CD14-positive monocyte (primary cell): ENCODE results near the gene ZNF778. TPM values are rescaled to one million over a fixed set of nuclear protein-coding genes. Genes with fewer than 3 reads are reported as not detected.

Experiments
- DNase-seq, 3 donors: peaks; one replicate each; pipeline ENCODE4 v3.0.0-alpha.2; 2011 to 2022
- H2AFZ ChIP-seq: 2 replicates; pipeline ENCODE4 v1.6.0; 2012; ENCODE audit warnings: mild to moderate bottlenecking, low read depth, low read length, inconsistent platforms; ENCODE audit not compliant: insufficient read depth, poor library complexity, severe bottlenecking
- H3K27ac ChIP-seq, 2 donors: 1 replicate in 1 of 2; 2 replicates in 1 of 2; pipeline ENCODE4 v1.5.1; 2012 to 2013; ENCODE audit warnings: low read length in 2 of 2, control low read depth in 1 of 2, inconsistent platforms in 1 of 2, low read depth in 1 of 2, mild to moderate bottlenecking in 1 of 2
- H3K27me3 ChIP-seq, 2 donors: one replicate each; pipeline versions ENCODE4 v1.6.0 to v1.6.1; 2011 to 2013; ENCODE audit warnings: low read length in 2 of 2; ENCODE audit not compliant: control insufficient read depth in 2 of 2, insufficient read depth in 2 of 2
- H3K36me3 ChIP-seq, 2 donors: replicated peaks in 1 of 2; 1 replicate in 1 of 2; 2 replicates in 1 of 2; pipeline versions ENCODE4 v1.5.1 to v1.6.1; 2012 to 2013; ENCODE audit warnings: low read length in 2 of 2, control low read depth in 1 of 2, inconsistent platforms in 1 of 2, mild to moderate bottlenecking in 1 of 2; ENCODE audit not compliant: insufficient read depth in 2 of 2, control insufficient read depth in 1 of 2
- H3K4me1 ChIP-seq, 2 donors: 1 replicate in 1 of 2; 2 replicates in 1 of 2; pipeline versions ENCODE4 v1.5.1 to v1.6.1; 2012 to 2013; ENCODE audit warnings: low read length in 2 of 2, control low read depth in 1 of 2, inconsistent platforms in 1 of 2, mild to moderate bottlenecking in 1 of 2, moderate library complexity in 1 of 2; ENCODE audit not compliant: insufficient read depth in 2 of 2, control insufficient read depth in 1 of 2
- H3K4me2 ChIP-seq: replicated peaks from 2 replicates; pipeline ENCODE3; 2012; ENCODE audit warnings: low read length, moderate library complexity, mild to moderate bottlenecking; ENCODE audit not compliant: poor library complexity, severe bottlenecking; ENCODE audit errors: extremely low read depth
- H3K4me3 ChIP-seq, 3 experiments: fragments of 200-600 bp in 1 of 3; sonication (generic) in 1 of 3; replicated peaks in 1 of 3; 1 replicate in 2 of 3; 2 replicates in 1 of 3; pipeline ENCODE4 v1.5.1; 2011 to 2013; ENCODE audit warnings: low read length in 3 of 3, mild to moderate bottlenecking in 3 of 3, control low read depth in 2 of 3, low read depth in 2 of 3, inconsistent platforms in 1 of 3, moderate library complexity in 1 of 3
- H3K79me2 ChIP-seq: 2 replicates; pipeline ENCODE4 v1.6.0; 2012; ENCODE audit warnings: mild to moderate bottlenecking, control low read depth, inconsistent platforms, low read length, moderate library complexity; ENCODE audit not compliant: insufficient read depth
- H3K9ac ChIP-seq: 2 replicates; pipeline ENCODE4 v1.6.0; 2017; ENCODE audit warnings: low read length, mild to moderate bottlenecking; ENCODE audit not compliant: insufficient read depth, poor library complexity, severe bottlenecking
- H3K9me3 ChIP-seq, 2 donors: replicated peaks in 1 of 2; 1 replicate in 1 of 2; 2 replicates in 1 of 2; pipeline versions ENCODE4 v1.5.1 to v1.6.1; 2012 to 2013; ENCODE audit warnings: low read length in 2 of 2, control low read depth in 1 of 2; ENCODE audit not compliant: control insufficient read depth in 1 of 2, insufficient read depth in 1 of 2
- H4K20me1 ChIP-seq: 2 replicates; pipeline ENCODE4 v1.6.0; 2012; ENCODE audit warnings: mild to moderate bottlenecking, low read length, control low read depth, moderate library complexity; ENCODE audit not compliant: insufficient read depth
- H3K27ac Mint-ChIP-seq, 7 donors: one replicate each; pipeline ENCODE4 v1.8.0; 2020; ENCODE audit warnings: mild to moderate bottlenecking in 7 of 7, mixed read lengths in 7 of 7, moderate library complexity in 6 of 7, inconsistent platforms in 2 of 7
- H3K27me3 Mint-ChIP-seq, 3 donors: one replicate each; pipeline ENCODE4 v1.8.0; 2021 to 2022; ENCODE audit warnings: low read depth in 3 of 3, mild to moderate bottlenecking in 3 of 3, mixed read lengths in 3 of 3, moderate library complexity in 3 of 3, inconsistent platforms in 1 of 3
- H3K36me3 Mint-ChIP-seq, 2 donors: one replicate each; pipeline ENCODE4 v1.8.0; 2020; ENCODE audit warnings: mixed read lengths in 2 of 2, inconsistent platforms in 1 of 2, mild to moderate bottlenecking in 1 of 2
- H3K4me1 Mint-ChIP-seq: one replicate; pipeline ENCODE4 v1.8.0; 2020; ENCODE audit warnings: mild to moderate bottlenecking, mixed read lengths
- H3K4me3 Mint-ChIP-seq, 2 donors: one replicate each; pipeline ENCODE4 v1.8.0; 2020; ENCODE audit warnings: mild to moderate bottlenecking in 2 of 2, mixed read lengths in 2 of 2, moderate library complexity in 1 of 2
- H3K9me3 Mint-ChIP-seq, 7 donors: one replicate each; pipeline ENCODE4 v1.8.0; 2020 to 2022; ENCODE audit warnings: mixed read lengths in 7 of 7, mild to moderate bottlenecking in 6 of 7, moderate library complexity in 6 of 7, inconsistent platforms in 2 of 7
- CTCF ChIP-seq: fragments of 200-600 bp; IDR thresholded peaks from one replicate; pipeline ENCODE4 v1.8.0; 2022; ENCODE audit warnings: antibody characterized with exemption, mild to moderate bottlenecking
- WGBS: methylation state at CpG from one replicate; pipeline ENCODE4 v1.1.5; 2013; ENCODE audit warnings: missing lambda C conversion rate; ENCODE audit not compliant: insufficient coverage; 5-methylcytosine and 5-hydroxymethylcytosine counted together
- intact Hi-C, 2 donors: fragments of 100-400 bp; cut with micrococcal nuclease; formaldehyde crosslinking; loops; one replicate each; pipeline versions ENCODE4 v1.15.0 to v1.15.1; 2023
- polyA plus RNA-seq, 3 donors: library from polyadenylated mRNA; depleted of rRNA in 1 of 3; unstranded in 2 of 3; stranded (reverse) in 1 of 3; fragments of 300-500 nt in 2 of 3; fragments of >200 nt in 1 of 3; fragmentation: Illumina TruSeq in 2 of 3; gene quantifications; 1 replicate in 2 of 3; 2 replicates in 1 of 3; pipeline ENCODE4 v1.2.3, GENCODE V29; 2012 to 2021

Gene ZNF778
- polyA plus RNA-seq, 3 donors, result 0.51 to 9.0 (median 0.60) TPM

GRCh38 chr16:89198417-89199240 lies 18.9 kb upstream of the ZNF778 start:
- intact Hi-C loops, result loop anchor here in 1 of 2 donors (10.0 kb wide), 1 partner anchor 94 kb away; no protein-coding TSS in a partner anchor
- H2AFZ ChIP-seq, result no peak overlapping the region
- peaks cover 8 to 9% of the 10 kb centered on the region in 2 donors for H3K9me3 ChIP-seq
- Mint-ChIP-seq H3K27ac (no peak overlapping the region), H3K4me1 (peaks cover 16% of the 10 kb centered on the region), H3K4me3 (no peak overlapping the region), H3K9me3 (peaks cover 3 to 20% (median 16%) of the 10 kb centered on the region in 7 donors), H3K36me3 (peaks cover 3 to 6% of the 10 kb centered on the region in 2 donors), H3K27me3 (peaks cover 42 to 64% (median 54%) of the 10 kb centered on the region in 3 donors)
- 96% methylated on average over 19 of the region's 28 CpGs for WGBS
- no peaks in the 10 kb centered on the region for H4K20me1 ChIP-seq
- no peaks in the 10 kb centered on the region for H3K36me3 ChIP-seq
- H3K79me2 ChIP-seq, result no peaks in the 10 kb centered on the region
- peaks cover 16 to 21% of the 10 kb centered on the region in 2 donors for H3K4me1 ChIP-seq
- no peak for TF ChIP-seq CTCF
- H3K4me2 ChIP-seq, result no peak overlapping the region
- H3K27ac ChIP-seq, result no peak overlapping the region
- no peak overlapping the region for H3K9ac ChIP-seq
- H3K27me3 ChIP-seq, result peaks cover 26 to 45% of the 10 kb centered on the region in 2 donors
- no peak for DNase-seq
- H3K4me3 ChIP-seq, result no peak overlapping the region

GRCh38 chr16:89199241-89200123 lies 18.0 kb upstream of the ZNF778 start:
- H3K27me3 ChIP-seq, result peaks cover 31 to 51% of the 10 kb centered on the region in 2 donors
- peak overlapping the region in 1 of 3 experiments; percentile 47 for H3K4me3 ChIP-seq
- peaks cover 3 to 6% of the 10 kb centered on the region in 2 donors for H3K36me3 Mint-ChIP-seq
- no peak for TF ChIP-seq CTCF
- peaks cover 16% of the 10 kb centered on the region for H3K4me1 Mint-ChIP-seq
- no peak for DNase-seq
- no peak overlapping the region for H2AFZ ChIP-seq
- H3K36me3 ChIP-seq, result no peaks in the 10 kb centered on the region
- peaks cover 44 to 64% (median 57%) of the 10 kb centered on the region in 3 donors for H3K27me3 Mint-ChIP-seq
- H3K9me3 Mint-ChIP-seq, result peaks cover 3 to 20% (median 16%) of the 10 kb centered on the region in 7 donors
- no peaks in the 10 kb centered on the region for H3K79me2 ChIP-seq
- peak overlapping the region in 1 of 7 donors; percentile 20 for H3K27ac Mint-ChIP-seq
- no peak overlapping the region for H3K9ac ChIP-seq
- H3K4me3 Mint-ChIP-seq, result peak overlapping the region; percentile 64 to 83
- 92% methylated on average over 20 of the region's 22 CpGs for WGBS
- no peak overlapping the region for H3K27ac ChIP-seq
- H3K4me2 ChIP-seq, result peak overlapping the region; percentile 65
- H3K4me1 ChIP-seq, result peaks cover 15 to 21% of the 10 kb centered on the region in 2 donors
- H4K20me1 ChIP-seq, result no peaks in the 10 kb centered on the region
- H3K9me3 ChIP-seq, result peaks cover 8 to 9% of the 10 kb centered on the region in 2 donors
- intact Hi-C loops, result loop anchor here in 1 of 2 donors (10.0 kb wide), 1 partner anchor 95 kb away; no protein-coding TSS in a partner anchor
